K562 (cell line): ENCODE data around the gene EYA3. TPM values are rescaled to one million over a fixed set of nuclear protein-coding genes. Genes with fewer than 3 reads are reported as not detected.

Experiments used
- ATAC-seq: fragments of 200-7000 bp; cut with Tn5 transposase; 3 replicates; pipeline ENCODE4 v1.9.1; 2020; ENCODE audit warnings: moderate library complexity
- BruUV-seq: library from RNA; stranded (reverse); fragments of 400-500 nt; replicated peaks from 2 replicates; lab custom pipeline; 2021; lab: Mats Ljungman, UMichigan
- CTCF ChIA-PET: fragments of 300-600 bp; formaldehyde crosslinking; extraction: SDS; loops from one replicate; lab custom pipeline; 2021; ENCODE audit warnings: low intra/inter-chr PET ratio; lab: Yijun Ruan, JAX
- POLR2A ChIA-PET: fragments of 300-600, 350-650 bp; sonication (Branson Sonifier 250); formaldehyde crosslinking; extraction: SDS; loops from one replicate; lab custom pipeline; 2021; ENCODE audit warnings: antibody characterized with exemption, inconsistent platforms; lab: Yijun Ruan, JAX
- DNase-seq, 4 experiments: peaks; one replicate each; pipeline versions ENCODE4 v3.0.0 to v3.0.0-alpha.2; 2011 to 2018; ENCODE audit warnings: low spot score in 3 of 4, mixed read lengths in 3 of 4; ENCODE audit errors: extremely low read depth in 1 of 4
- FAIRE-seq: peaks from 2 replicates; lab custom pipeline; 2011; peaks lifted over from hg19 to GRCh38; lab: Jason Lieb, UNC
- H2AFZ ChIP-seq: 2 replicates; pipeline ENCODE4 v1.6.0; 2011; ENCODE audit warnings: low read depth, low read length, control low read depth, inconsistent platforms
- H3K27ac ChIP-seq: fragments of 200-600 bp; 3 replicates; pipeline ENCODE4 v1.8.0; 2011; ENCODE audit warnings: low read depth, mild to moderate bottlenecking, control low read depth, inconsistent platforms, low read length, moderate library complexity, mixed read lengths; ENCODE audit errors: extremely low read depth
- H3K27me3 ChIP-seq, 2 experiments: fragments of 300-600 bp in 1 of 2; 2 replicates in 1 of 2; 3 replicates in 1 of 2; pipeline versions ENCODE4 v1.6.0 to v1.8.0; 2011; ENCODE audit warnings: inconsistent platforms in 2 of 2, low read length in 2 of 2, mild to moderate bottlenecking in 1 of 2, mixed read lengths in 1 of 2, moderate library complexity in 1 of 2; ENCODE audit not compliant: control insufficient read depth in 2 of 2, insufficient read depth in 2 of 2
- H3K36me3 ChIP-seq: fragments of 300-600 bp; 3 replicates; pipeline ENCODE4 v1.8.0; 2011; ENCODE audit warnings: mild to moderate bottlenecking, low read length, inconsistent platforms; ENCODE audit not compliant: control insufficient read depth, insufficient read depth
- H3K4me1 ChIP-seq, 2 experiments: fragments of 200-600 bp in 1 of 2; replicated peaks in 1 of 2; 2 replicates in 1 of 2; 3 replicates in 1 of 2; pipeline versions ENCODE4 v1.5.1 to v1.8.0; 2011; ENCODE audit warnings: inconsistent platforms in 2 of 2, low read length in 2 of 2, mild to moderate bottlenecking in 1 of 2, mixed read lengths in 1 of 2, moderate library complexity in 1 of 2; ENCODE audit not compliant: control insufficient read depth in 2 of 2, insufficient read depth in 2 of 2
- H3K4me2 ChIP-seq: 2 replicates; pipeline ENCODE4 v1.6.1; 2011; ENCODE audit warnings: low read length, control low read depth, inconsistent platforms, mixed read lengths; ENCODE audit not compliant: insufficient read depth
- H3K4me3 ChIP-seq: fragments of 200-600 bp; sonication (generic), shearing (Covaris generic); 2 replicates; pipeline ENCODE4 v1.5.1; 2016; ENCODE audit warnings: control low read depth, inconsistent platforms
- H3K79me2 ChIP-seq: fragments of 200-600 bp; 3 replicates; pipeline ENCODE4 v1.8.0; 2011; ENCODE audit warnings: low read length, inconsistent platforms; ENCODE audit not compliant: control insufficient read depth, insufficient read depth
- H3K9ac ChIP-seq, 2 experiments: 2 replicates each; pipeline versions ENCODE4 v1.6.0 to v1.6.1; 2011; ENCODE audit warnings: low read depth in 2 of 2, low read length in 2 of 2, control low read depth in 1 of 2, inconsistent platforms in 1 of 2, mild to moderate bottlenecking in 1 of 2, mixed read lengths in 1 of 2; ENCODE audit not compliant: insufficient read depth in 1 of 2
- H3K9me1 ChIP-seq: one replicate; pipeline ENCODE4 v1.6.0; 2011; ENCODE audit warnings: inconsistent platforms, mild to moderate bottlenecking, low read length, moderate library complexity; ENCODE audit not compliant: control insufficient read depth, insufficient read depth
- H3K9me3 ChIP-seq: replicated peaks from 2 replicates; pipeline ENCODE4 v1.5.1; 2011; ENCODE audit warnings: low read depth, low read length, inconsistent platforms; ENCODE audit not compliant: control insufficient read depth, insufficient read depth
- H4K20me1 ChIP-seq: replicated peaks from 2 replicates; pipeline ENCODE4 v1.6.1; 2011; ENCODE audit warnings: low read length, inconsistent platforms, mixed read lengths; ENCODE audit not compliant: control insufficient read depth, insufficient read depth
- AFF4 ChIP-seq: sonication (generic); formaldehyde crosslinking; IDR thresholded peaks from 2 replicates; pipeline ENCODE4 v1.8.0; 2023; ENCODE audit warnings: mild to moderate bottlenecking, missing genetic modification reagents
- CHD1 ChIP-seq: fragments of 200-600 bp; sonication (generic); IDR thresholded peaks from one replicate; pipeline ENCODE4 v1.6.1; 2012; ENCODE audit warnings: mild to moderate bottlenecking, moderate library complexity, low read length, inconsistent platforms
- DLX4 ChIP-seq: fragments of 250-450 bp; sonication (Bioruptor Pico); IDR thresholded peaks from 2 replicates; pipeline ENCODE4 v1.6.1; 2021; ENCODE audit warnings: mild to moderate bottlenecking
- HDAC8 ChIP-seq: fragments of 450-650 bp; IDR thresholded peaks from 2 replicates; pipeline ENCODE4 v1.6.1; 2016; ENCODE audit warnings: mild to moderate bottlenecking, missing genetic modification characterization, moderate library complexity, missing compliant biosample characterization
- HMGN3 ChIP-seq: IDR thresholded peaks from 2 replicates; pipeline ENCODE4 v1.6.1; 2011; ENCODE audit warnings: borderline replicate concordance, low read depth, mild to moderate bottlenecking, mixed read lengths, low read length; ENCODE audit not compliant: insufficient read length; ENCODE audit errors: extremely low read depth
- HNRNPUL1 ChIP-seq: fragments of 200-400 bp; formaldehyde crosslinking; IDR thresholded peaks from 2 replicates; pipeline ENCODE4 v1.6.1; 2017; ENCODE audit warnings: low read length
- HOMEZ ChIP-seq: fragments of 250-450 bp; sonication (Bioruptor Pico); IDR thresholded peaks from 2 replicates; pipeline ENCODE4 v1.4.0; 2020; ENCODE audit warnings: mild to moderate bottlenecking, moderate library complexity
- MEF2A ChIP-seq: IDR thresholded peaks from 2 replicates; pipeline ENCODE4 v1.6.1; 2011; ENCODE audit warnings: low read depth, mild to moderate bottlenecking, low read length, moderate library complexity; ENCODE audit not compliant: control insufficient read depth
- MTA1 ChIP-seq: fragments of 450-650 bp; IDR thresholded peaks from 2 replicates; pipeline ENCODE4 v1.6.1; 2017; ENCODE audit warnings: borderline replicate concordance
- PCBP1 ChIP-seq: fragments of 200-400 bp; formaldehyde crosslinking; IDR thresholded peaks from 2 replicates; pipeline ENCODE4 v1.6.1; 2018; ENCODE audit warnings: mild to moderate bottlenecking, low read depth, low read length; ENCODE audit not compliant: poor library complexity, severe bottlenecking
- POLR2H ChIP-seq: IDR thresholded peaks from 2 replicates; pipeline ENCODE4 v1.6.1; 2016; ENCODE audit warnings: missing genetic modification characterization, low read depth, mild to moderate bottlenecking, control low read depth, missing compliant biosample characterization, moderate library complexity
- SAFB ChIP-seq: fragments of 200-400 bp; formaldehyde crosslinking; IDR thresholded peaks from 2 replicates; pipeline ENCODE4 v1.6.1; 2017; ENCODE audit warnings: low read depth, low read length, borderline replicate concordance
- TAL1 ChIP-seq: fragments of 450-650 bp; IDR thresholded peaks from 2 replicates; pipeline ENCODE4 v1.6.1; 2016; ENCODE audit warnings: mild to moderate bottlenecking
- TBL1XR1 ChIP-seq, 2 experiments: IDR thresholded peaks; 2 replicates each; pipeline ENCODE4 v1.6.1; 2012; ENCODE audit warnings: improper control_type of control experiment in 2 of 2, low read length in 2 of 2, mild to moderate bottlenecking in 1 of 2
- TRIM28 ChIP-seq: fragments of 450-650 bp; IDR thresholded peaks from 2 replicates; pipeline ENCODE4 v1.6.1; 2017
- ZBTB8A ChIP-seq: fragments of 450-650 bp; IDR thresholded peaks from 2 replicates; pipeline ENCODE4 v1.6.1; 2018; ENCODE audit warnings: mild to moderate bottlenecking, moderate library complexity; ENCODE audit not compliant: partially characterized antibody
- ZC3H4 ChIP-seq: sonication (generic); formaldehyde crosslinking; IDR thresholded peaks from 2 replicates; pipeline ENCODE4 v1.9.0; 2021; ENCODE audit warnings: missing genetic modification reagents, borderline replicate concordance
- ZKSCAN8 ChIP-seq: fragments of 200-800 bp; sonication (Bioruptor generic); IDR thresholded peaks from 2 replicates; pipeline ENCODE4 v1.6.1; 2016; ENCODE audit warnings: missing genetic modification characterization, missing compliant biosample characterization
- WGBS: fragments of 100-300 bp; shearing (Covaris generic); methylation state at CpG from one replicate; pipeline ENCODE4 v1.1.6; 2016; ENCODE audit warnings: low coverage, mixed read lengths; ENCODE audit not compliant: insufficient coverage; ENCODE audit errors: missing lambda C conversion rate; 5-methylcytosine and 5-hydroxymethylcytosine counted together
- in situ Hi-C: fragments of 300-500 bp; cut with MboI; formaldehyde crosslinking; loops from 4 replicates; pipeline ENCODE4 v1.15.0; 2018; ENCODE audit warnings: inconsistent platforms, mixed read lengths
- intact Hi-C: fragments of 100-400 bp; cut with micrococcal nuclease; formaldehyde crosslinking; loops from 2 replicates; pipeline ENCODE4 v1.14.2; 2022
- polyA plus RNA-seq, 8 experiments: library from polyadenylated mRNA; depleted of rRNA in 4 of 8; stranded (reverse) in 5 of 8; unstranded in 3 of 8; fragments of >200 nt; fragmentation: Nextera tagmentation in 2 of 8; fragmentation: Illumina TruSeq in 1 of 8; extraction: Ambion mirVana in 2 of 8; extraction: Trizol in 1 of 8; gene quantifications; 2 replicates each; pipeline versions ENCODE4 v1.2.1 to v1.2.3, GENCODE V29; 2011 to 2014; ENCODE audit warnings: inconsistent platforms in 1 of 8, missing spikeins in 1 of 8
- total RNA-seq, 7 experiments: library from RNA; depleted of rRNA in 6 of 7; stranded (reverse); fragments of >200 nt in 6 of 7; fragmentation: Illumina TruSeq in 2 of 7; extraction: Trizol in 2 of 7; gene quantifications; 2 replicates each; pipeline versions ENCODE4 v1.2.1 to v1.2.3, GENCODE V29; 2011 to 2021; ENCODE audit warnings: low replicate concordance in 1 of 7

Gene EYA3
- total and polyA plus RNA-seq, 9 of the 15 experiments (the other 6 are each of a cell fraction or from before 2014, with no cell fraction given): 21.7 to 64.0 (median 43.6) TPM

GRCh38 chr1:28083876-28084275 is 4.5 kb downstream of the EYA3 start:
- BruUV-seq: no TSS peak
- Histone ChIP-seq H3K27me3 (no peaks in the 10 kb centered on the region), H3K9me1 (no peaks in the 10 kb centered on the region), H3K79me2 (peaks cover 93% of the 10 kb centered on the region), H3K36me3 (peaks cover 33% of the 10 kb centered on the region), H3K4me2 (no peak overlapping the region), H3K9ac (no peak overlapping the region; a peak in 1 of 4 replicates), H3K4me1 (peaks cover 8 to 14% of the 10 kb centered on the region in 2 experiments), H3K27ac (no peak overlapping the region), H4K20me1 (no peaks in the 10 kb centered on the region), H3K9me3 (no peaks in the 10 kb centered on the region), H3K4me3 (no peak overlapping the region), H2AFZ (no peak overlapping the region)
- DNase-seq (no peak), ATAC-seq (no peak), FAIRE-seq (no peak)
- WGBS: 73% methylated on average over 1 of the region's 1 CpG
- intact Hi-C loops (no loop called here), in situ Hi-C loops (no loop called here)
- CTCF ChIA-PET: no interaction called here
- POLR2A ChIA-PET: interaction anchor here (0.6 to 2.9 kb wide), 6 partner anchors 8 to 421 kb away, joined by 3 to 16 read pairs (median 3); no protein-coding TSS in a partner anchor
- TF ChIP-seq DLX4 (CRISPR knock-in tag): no peak
- TF ChIP-seq HMGN3: no peak
- no peak for TF ChIP-seq CHD1
- TF ChIP-seq HDAC8 (tag): no peak
- no peak for TF ChIP-seq TBL1XR1 (IDR thresholded peaks at IDR 0.05; ENCODE audit: low read length in 2 of 2)
- TF ChIP-seq PCBP1: no peak
- no peak for TF ChIP-seq ZBTB8A
- no peak for TF ChIP-seq MTA1
- no peak for TF ChIP-seq HNRNPUL1
- no peak for TF ChIP-seq AFF4 (CRISPR knock-in tag)
- TF ChIP-seq MEF2A: no peak
- TF ChIP-seq TAL1: no peak
- TF ChIP-seq TRIM28: no peak
- TF ChIP-seq HOMEZ: no peak
- 0 out of 2 replicates have a peak, but pooled peaks have one; percentile 21 for TF ChIP-seq POLR2H (tag)
- TF ChIP-seq ZKSCAN8 (CRISPR knock-in tag): 0 out of 2 replicates have a peak, but pooled peaks have one; percentile 44
- no peak for TF ChIP-seq ZC3H4 (CRISPR knock-in tag)
- TF ChIP-seq SAFB: 0 out of 2 replicates have a peak, but pooled peaks have one; percentile 24
